OCI-LY3 (cell line): ENCODE results near the gene TMEM108.

Source experiments
- EZH2phosphoT487 ChIP-seq: fragments of 200-600 bp; shearing (Covaris generic); IDR thresholded peaks from 2 replicates; pipeline ENCODE4 v1.6.1; 2018; ENCODE audit warnings: antibody characterized with exemption, mixed run types, low read depth
- TF ChIP-seq, protein P1 (sequence below): fragments of 200-600, 300-600 bp; sonication (generic); IDR thresholded peaks from 2 replicates; pipeline ENCODE4 v1.5.1; 2014; ENCODE audit warnings: antibody characterized with exemption, low read length, low read depth

DNA sequence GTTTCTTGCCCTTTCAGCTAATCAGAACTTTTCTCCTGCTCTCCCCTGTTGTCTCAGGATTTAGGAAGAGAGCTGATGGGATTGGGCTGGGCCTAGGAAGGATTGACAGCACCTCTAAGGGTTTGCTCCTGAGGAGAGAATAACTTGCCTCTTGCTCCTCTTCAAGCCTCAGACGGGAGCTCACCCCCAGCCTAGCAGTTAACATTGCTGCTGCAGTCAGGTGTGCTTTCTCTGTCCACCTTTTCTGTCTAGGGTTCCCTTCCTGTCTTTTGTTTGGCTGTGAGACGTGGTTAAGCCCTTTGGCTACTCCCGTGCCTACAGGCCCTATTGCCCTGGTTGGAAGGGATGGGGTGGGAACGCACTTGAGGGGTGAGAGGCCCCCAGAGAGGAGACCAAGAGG is 20.1 kb downstream of the TMEM108 start:
- TF ChIP-seq, protein P1, sequence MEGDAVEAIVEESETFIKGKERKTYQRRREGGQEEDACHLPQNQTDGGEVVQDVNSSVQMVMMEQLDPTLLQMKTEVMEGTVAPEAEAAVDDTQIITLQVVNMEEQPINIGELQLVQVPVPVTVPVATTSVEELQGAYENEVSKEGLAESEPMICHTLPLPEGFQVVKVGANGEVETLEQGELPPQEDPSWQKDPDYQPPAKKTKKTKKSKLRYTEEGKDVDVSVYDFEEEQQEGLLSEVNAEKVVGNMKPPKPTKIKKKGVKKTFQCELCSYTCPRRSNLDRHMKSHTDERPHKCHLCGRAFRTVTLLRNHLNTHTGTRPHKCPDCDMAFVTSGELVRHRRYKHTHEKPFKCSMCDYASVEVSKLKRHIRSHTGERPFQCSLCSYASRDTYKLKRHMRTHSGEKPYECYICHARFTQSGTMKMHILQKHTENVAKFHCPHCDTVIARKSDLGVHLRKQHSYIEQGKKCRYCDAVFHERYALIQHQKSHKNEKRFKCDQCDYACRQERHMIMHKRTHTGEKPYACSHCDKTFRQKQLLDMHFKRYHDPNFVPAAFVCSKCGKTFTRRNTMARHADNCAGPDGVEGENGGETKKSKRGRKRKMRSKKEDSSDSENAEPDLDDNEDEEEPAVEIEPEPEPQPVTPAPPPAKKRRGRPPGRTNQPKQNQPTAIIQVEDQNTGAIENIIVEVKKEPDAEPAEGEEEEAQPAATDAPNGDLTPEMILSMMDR = no peak
- TF ChIP-seq EZH2phosphoT487 = no peak
